ENCODE measurements around the gene POLD3. TPM values are rescaled to one million over a fixed set of nuclear protein-coding genes. Genes with fewer than 3 reads are reported as not detected.

Gene POLD3
- total RNA-seq, 4 donors from 2014 or later, result 13.0 to 14.8 (median 14.3) TPM

GRCh38 chr11:74680703-74681531 lies 88.5 kb downstream of the POLD3 start:
- H3K27me3 ChIP-seq, result no peaks in the 10 kb centered on the region
- DNase-seq, result peak; percentile 27 to 29
- H3K27ac ChIP-seq, result no peak overlapping the region
- H3K36me3 ChIP-seq, result no peaks in the 10 kb centered on the region
- no peak overlapping the region for H3K4me3 ChIP-seq (replicated peaks in 1 of 3)
- intact Hi-C loops (cut with DNase I), result no loop called here
- TF ChIP-seq POLR2A (IDR thresholded peaks at IDR 0.05) (no peak), CTCF (IDR thresholded peaks at IDR 0.05) (no peak)
- peaks cover 19 to 36% of the 10 kb centered on the region in 2 donors for H3K4me1 ChIP-seq
- H3K9me3 ChIP-seq, result no peaks in the 10 kb centered on the region
- 80 to 95% methylated on average over 4 to 16 of the region's 18 CpGs for WGBS, 2 donors

GRCh38 chr11:74681686-74682651 lies 89.6 kb downstream of the POLD3 start:
- WGBS, 2 donors, result 81 to 82% methylated on average over 10 to 12 of the region's 12 CpGs
- H3K9me3 ChIP-seq, result no peaks in the 10 kb centered on the region
- peak overlapping the region; percentile 6 to 48 (median 33) for H3K27ac ChIP-seq
- DNase-seq, result peak; percentile 75 to 82
- H3K36me3 ChIP-seq, result no peaks in the 10 kb centered on the region
- no peaks in the 10 kb centered on the region for H3K27me3 ChIP-seq
- peaks cover 19 to 36% of the 10 kb centered on the region in 2 donors for H3K4me1 ChIP-seq
- TF ChIP-seq CTCF (IDR thresholded peaks at IDR 0.05), result no peak
- TF ChIP-seq POLR2A (IDR thresholded peaks at IDR 0.05), result no peak
- no peak overlapping the region for H3K4me3 ChIP-seq (replicated peaks in 1 of 3)
- intact Hi-C loops (cut with DNase I), result no loop called here

GRCh38 chr11:74682731-74683278 lies 90.4 kb downstream of the POLD3 start:
- no peak for DNase-seq
- H3K9me3 ChIP-seq, result no peaks in the 10 kb centered on the region
- H3K4me1 ChIP-seq, result peaks cover 19 to 36% of the 10 kb centered on the region in 2 donors
- no peaks in the 10 kb centered on the region for H3K27me3 ChIP-seq
- peak overlapping the region in 1 of 3 donors; percentile 32 for H3K4me3 ChIP-seq (replicated peaks in 1 of 3)
- no peak overlapping the region for H3K27ac ChIP-seq
- no peaks in the 10 kb centered on the region for H3K36me3 ChIP-seq
- 81 to 90% methylated on average over 14 of the region's 14 CpGs for WGBS, 2 donors
- TF ChIP-seq CTCF (IDR thresholded peaks at IDR 0.05), result no peak
- no peak for TF ChIP-seq POLR2A (IDR thresholded peaks at IDR 0.05)
- intact Hi-C loops (cut with DNase I), result no loop called here

- Histone ChIP-seq H3K4me3 (replicated peaks in 1 of 3) (peak overlapping the region; percentile 10 to 32 (median 18)), H3K4me1 (peaks cover 19 to 36% of the 10 kb centered on the region in 2 donors), H3K27ac (no peak overlapping the region), H3K27me3 (no peaks in the 10 kb centered on the region), H3K36me3 (no peaks in the 10 kb centered on the region), H3K9me3 (no peaks in the 10 kb centered on the region)
- intact Hi-C loops (cut with DNase I), result no loop called here
- peak in 3 of 6 experiments; percentile 21 to 57 (median 24) for TF ChIP-seq CTCF (IDR thresholded peaks at IDR 0.05)
- no peak for TF ChIP-seq POLR2A (IDR thresholded peaks at IDR 0.05)
- DNase-seq, result peak; percentile 32 to 47
- WGBS, 2 donors, result 8 to 12% methylated on average over 12 to 35 of the region's 59 CpGs
These were observed 91.0 kb downstream of the POLD3 start for GRCh38 chr11:74683279-74683871.

All from thyroid gland (tissue), 4 donors.